SK-N-SH treated with all-trans-retinoic acid at 6 μM for 48 hours (cell line): Measurements from ENCODE around the gene GPX4.

ENCODE experiments used
- ATAC-seq: fragments of 200-7000 bp; cut with Tn5 transposase; 3 replicates; pipeline ENCODE4 v1.9.1; 2020; ENCODE audit warnings: mild to moderate bottlenecking, moderate library complexity
- ARNTL ChIP-seq: fragments of 450-650 bp; formaldehyde crosslinking; IDR thresholded peaks from 2 replicates; pipeline ENCODE4 v1.5.0; 2020; ENCODE audit warnings: low read depth, mild to moderate bottlenecking, moderate library complexity, borderline replicate concordance
- BACH2 ChIP-seq: fragments of 250-450 bp; sonication (Bioruptor Pico); IDR thresholded peaks from 2 replicates; pipeline ENCODE4 v1.9.0; 2021; ENCODE audit warnings: mild to moderate bottlenecking, borderline replicate concordance
- CREB5 ChIP-seq: fragments of 250-450 bp; sonication (Bioruptor Pico); IDR thresholded peaks from 2 replicates; pipeline ENCODE4 v1.5.1; 2020; ENCODE audit warnings: low read depth, mild to moderate bottlenecking, moderate library complexity
- CSDC2 ChIP-seq: fragments of 250-450 bp; sonication (Bioruptor Pico); IDR thresholded peaks from 2 replicates; pipeline ENCODE4 v1.5.0; 2020; ENCODE audit warnings: mild to moderate bottlenecking, moderate library complexity
- ESRRG ChIP-seq: fragments of 250-450 bp; sonication (Bioruptor Pico); IDR thresholded peaks from 2 replicates; pipeline ENCODE4 v1.6.1; 2021; ENCODE audit warnings: mild to moderate bottlenecking
- GLIS3 ChIP-seq: fragments of 250-450 bp; sonication (Bioruptor Pico); IDR thresholded peaks from 2 replicates; pipeline ENCODE4 v1.5.0; 2020; ENCODE audit warnings: mild to moderate bottlenecking, moderate library complexity
- ISL1 ChIP-seq: fragments of 250-450 bp; sonication (Bioruptor Pico); IDR thresholded peaks from 2 replicates; pipeline ENCODE4 v2.1.2; 2022; ENCODE audit warnings: mild to moderate bottlenecking, moderate library complexity
- OSR1 ChIP-seq: fragments of 250-450 bp; sonication (Bioruptor Pico); IDR thresholded peaks from 2 replicates; pipeline ENCODE4 v1.8.0; 2022; ENCODE audit warnings: moderate library complexity, mild to moderate bottlenecking, inconsistent platforms
- PATZ1 ChIP-seq: fragments of 250-450 bp; sonication (Bioruptor Pico); IDR thresholded peaks from 2 replicates; pipeline ENCODE4 v1.8.0; 2020; ENCODE audit warnings: mild to moderate bottlenecking, moderate library complexity, borderline replicate concordance
- POU6F1 ChIP-seq: fragments of 250-450 bp; sonication (Bioruptor Pico); IDR thresholded peaks from 2 replicates; pipeline ENCODE4 v1.8.0; 2021; ENCODE audit warnings: low read depth, mild to moderate bottlenecking, moderate library complexity, borderline replicate concordance
- PPARA ChIP-seq: fragments of 250-450 bp; sonication (Bioruptor Pico); IDR thresholded peaks from 2 replicates; pipeline ENCODE4 v1.5.0; 2020; ENCODE audit warnings: mild to moderate bottlenecking, borderline replicate concordance
- RARB ChIP-seq: fragments of 250-450 bp; sonication (Bioruptor Pico); IDR thresholded peaks from 2 replicates; pipeline ENCODE4 v1.8.0; 2021; ENCODE audit warnings: mild to moderate bottlenecking, moderate library complexity
- SNAI2 ChIP-seq: fragments of 250-450 bp; sonication (Bioruptor Pico); IDR thresholded peaks from 2 replicates; pipeline ENCODE4 v1.5.0; 2020; ENCODE audit warnings: mild to moderate bottlenecking, moderate library complexity
- TCF4 ChIP-seq: fragments of 250-450 bp; sonication (Bioruptor Pico); IDR thresholded peaks from 2 replicates; pipeline ENCODE4 v1.8.0; 2021; ENCODE audit warnings: mild to moderate bottlenecking, moderate library complexity, borderline replicate concordance
- TSHZ2 ChIP-seq: fragments of 250-450 bp; sonication (Bioruptor Pico); IDR thresholded peaks from 2 replicates; pipeline ENCODE4 v1.5.0; 2020; ENCODE audit warnings: mild to moderate bottlenecking, moderate library complexity
- ZC3H10 ChIP-seq: fragments of 250-450 bp; sonication (Bioruptor Pico); IDR thresholded peaks from 2 replicates; pipeline ENCODE4 v1.5.1; 2021; ENCODE audit warnings: mild to moderate bottlenecking, moderate library complexity
- ZFP3 ChIP-seq: fragments of 250-450 bp; sonication (Bioruptor Pico); IDR thresholded peaks from 2 replicates; pipeline ENCODE4 v1.5.0; 2020; ENCODE audit warnings: mild to moderate bottlenecking, moderate library complexity
- ZFP30 ChIP-seq: fragments of 450-650 bp; formaldehyde crosslinking; IDR thresholded peaks from 2 replicates; pipeline ENCODE4 v1.5.0; 2022; ENCODE audit warnings: mild to moderate bottlenecking, moderate library complexity
- ZNF565 ChIP-seq: fragments of 450-650 bp; formaldehyde crosslinking; conservative IDR thresholded peaks from 2 replicates; pipeline ENCODE4 v1.5.0; 2020; ENCODE audit warnings: low read depth, mild to moderate bottlenecking, moderate library complexity
- ZNF70 ChIP-seq: fragments of 450-650 bp; formaldehyde crosslinking; IDR thresholded peaks from 2 replicates; pipeline ENCODE4 v1.5.0; 2020; ENCODE audit warnings: mild to moderate bottlenecking, moderate library complexity
- ZNF8 ChIP-seq: fragments of 450-650 bp; formaldehyde crosslinking; IDR thresholded peaks from 2 replicates; pipeline ENCODE4 v1.5.0; 2020; ENCODE audit warnings: mild to moderate bottlenecking, moderate library complexity

GPX4 gene

GRCh38 chr19:1081301-1082164 lies 22.3 kb upstream of the GPX4 start:
- TF ChIP-seq CSDC2 (CRISPR knock-in tag): no peak
- TF ChIP-seq ZNF8 (CRISPR knock-in tag): no peak
- TF ChIP-seq ZNF565 (CRISPR knock-in tag): no peak
- TF ChIP-seq ZNF70: no peak
- no peak for TF ChIP-seq ESRRG (CRISPR knock-in tag)
- TF ChIP-seq PATZ1 (CRISPR knock-in tag): no peak
- ATAC-seq: peak; percentile 3; the same call in 2 of the 3 replicates

- peak; percentile 84 for ATAC-seq
- TF ChIP-seq BACH2 (no peak), ZFP3 (no peak), RARB (CRISPR knock-in tag) (no peak), PPARA (CRISPR knock-in tag) (no peak), CREB5 (CRISPR knock-in tag) (no peak), ZNF8 (CRISPR knock-in tag) (no peak), OSR1 (CRISPR knock-in tag) (no peak), TSHZ2 (CRISPR knock-in tag) (no peak), TCF4 (CRISPR knock-in tag) (no peak), ZC3H10 (no peak), SNAI2 (CRISPR knock-in tag) (no peak), PATZ1 (CRISPR knock-in tag) (no peak), ZFP30 (no peak), ZNF70 (no peak), ZNF565 (CRISPR knock-in tag) (no peak), POU6F1 (CRISPR knock-in tag) (no peak), GLIS3 (CRISPR knock-in tag) (no peak), ESRRG (CRISPR knock-in tag) (no peak), ARNTL (no peak), ISL1 (CRISPR knock-in tag) (no peak)
Observed at GRCh38 chr19:1082165-1082927, 21.4 kb upstream of the GPX4 start.
